Measurements from ENCODE around the gene ENO1. TPM values are rescaled to one million over a fixed set of nuclear protein-coding genes. Genes with fewer than 3 reads are reported as not detected.
"Not testable (repeated sequence)": the region's sequence is repeated elsewhere in the genome, so short reads cannot be mapped to it uniquely, and the experiment has no call there.

Gene ENO1
- total RNA-seq, 1 donor from 2014 or later = 1,663 TPM

GRCh38 chr1:8831340-8831739, 47.1 kb downstream of the ENO1 start:
- Mint-ChIP-seq H3K36me3 (ENCODE audit: low read depth, unreplicated experiment) (peaks cover 2% of the 10 kb centered on the region), H3K4me1 (ENCODE audit: low read depth, unreplicated experiment) (peaks cover 6% of the 10 kb centered on the region), H3K9me3 (ENCODE audit: unreplicated experiment) (peaks cover 2% of the 10 kb centered on the region), H3K4me3 (ENCODE audit: unreplicated experiment) (no peak overlapping the region), H3K27me3 (ENCODE audit: low read depth, unreplicated experiment) (peaks cover 5% of the 10 kb centered on the region), H3K27ac (ENCODE audit: unreplicated experiment) (no peak overlapping the region)
- H3K9me3 ChIP-seq (ENCODE audit: insufficient read depth, low read depth, low read length) = no peaks in the 10 kb centered on the region
- H3K4me1 ChIP-seq (ENCODE audit: insufficient read depth, low read length) = no peaks in the 10 kb centered on the region
- no peak overlapping the region for H3K27ac ChIP-seq (ENCODE audit: low read depth, low read length)
- H3K4me2 ChIP-seq (ENCODE audit: low read length) = no peak overlapping the region
- no peak overlapping the region for H3K9ac ChIP-seq (ENCODE audit: low read length)
- no peaks in the 10 kb centered on the region for H4K20me1 ChIP-seq (ENCODE audit: insufficient read depth, low read length)
- H3K36me3 ChIP-seq (ENCODE audit: insufficient read depth, low read length) = no peaks in the 10 kb centered on the region
- DNase-seq (ENCODE audit: low read depth) (no peak), FAIRE-seq (no peak)
- peaks cover 5% of the 10 kb centered on the region for H3K27me3 ChIP-seq (ENCODE audit: insufficient read depth, low read length)
- no peak overlapping the region for H2AFZ ChIP-seq (ENCODE audit: low read depth, low read length)
- no peak for TF ChIP-seq EZH2 (IDR thresholded peaks at IDR 0.05; ENCODE audit: insufficient read depth, low read length)
- TF ChIP-seq, protein P1, sequence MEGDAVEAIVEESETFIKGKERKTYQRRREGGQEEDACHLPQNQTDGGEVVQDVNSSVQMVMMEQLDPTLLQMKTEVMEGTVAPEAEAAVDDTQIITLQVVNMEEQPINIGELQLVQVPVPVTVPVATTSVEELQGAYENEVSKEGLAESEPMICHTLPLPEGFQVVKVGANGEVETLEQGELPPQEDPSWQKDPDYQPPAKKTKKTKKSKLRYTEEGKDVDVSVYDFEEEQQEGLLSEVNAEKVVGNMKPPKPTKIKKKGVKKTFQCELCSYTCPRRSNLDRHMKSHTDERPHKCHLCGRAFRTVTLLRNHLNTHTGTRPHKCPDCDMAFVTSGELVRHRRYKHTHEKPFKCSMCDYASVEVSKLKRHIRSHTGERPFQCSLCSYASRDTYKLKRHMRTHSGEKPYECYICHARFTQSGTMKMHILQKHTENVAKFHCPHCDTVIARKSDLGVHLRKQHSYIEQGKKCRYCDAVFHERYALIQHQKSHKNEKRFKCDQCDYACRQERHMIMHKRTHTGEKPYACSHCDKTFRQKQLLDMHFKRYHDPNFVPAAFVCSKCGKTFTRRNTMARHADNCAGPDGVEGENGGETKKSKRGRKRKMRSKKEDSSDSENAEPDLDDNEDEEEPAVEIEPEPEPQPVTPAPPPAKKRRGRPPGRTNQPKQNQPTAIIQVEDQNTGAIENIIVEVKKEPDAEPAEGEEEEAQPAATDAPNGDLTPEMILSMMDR (IDR thresholded peaks at IDR 0.05; ENCODE audit: insufficient read depth, low read depth, low read length) = peak; percentile 47
- no peaks in the 10 kb centered on the region for H3K79me2 ChIP-seq (ENCODE audit: insufficient read depth, low read length)
- H3K4me3 ChIP-seq (ENCODE audit: insufficient read depth, low read depth, low read length) = no peak overlapping the region

DNA sequence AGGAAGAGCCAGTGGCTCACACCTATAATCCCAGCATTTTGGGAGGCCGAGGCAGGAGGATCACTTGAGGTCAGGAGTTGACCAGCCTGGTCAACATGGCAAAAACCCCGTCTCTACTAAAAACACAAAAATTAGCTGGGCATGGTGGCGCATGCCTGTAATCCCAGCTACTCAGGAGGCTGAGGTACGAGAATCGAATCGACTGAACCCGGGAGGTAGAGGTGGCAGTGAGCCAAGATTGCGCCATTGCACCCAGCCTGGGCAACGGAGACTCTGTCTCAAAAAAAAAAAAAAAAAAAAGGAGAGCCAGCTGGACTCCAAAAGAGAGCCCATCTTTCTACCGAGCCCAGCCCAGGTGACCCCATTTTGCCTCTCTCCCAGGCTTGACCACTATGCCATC, 47.8 kb downstream of the ENO1 start:
- not testable (repeated sequence) for DNase-seq (ENCODE audit: low read depth); H3K9me3 Mint-ChIP-seq (ENCODE audit: unreplicated experiment); H3K4me1 Mint-ChIP-seq (ENCODE audit: low read depth, unreplicated experiment); H3K27ac ChIP-seq (ENCODE audit: low read depth, low read length); H3K36me3 ChIP-seq (ENCODE audit: insufficient read depth, low read length); H3K9ac ChIP-seq (ENCODE audit: low read length); H3K79me2 ChIP-seq (ENCODE audit: insufficient read depth, low read length); H3K36me3 Mint-ChIP-seq (ENCODE audit: low read depth, unreplicated experiment); FAIRE-seq; H2AFZ ChIP-seq (ENCODE audit: low read depth, low read length); H3K4me3 Mint-ChIP-seq (ENCODE audit: unreplicated experiment); H3K9me3 ChIP-seq (ENCODE audit: insufficient read depth, low read depth, low read length); H3K4me3 ChIP-seq (ENCODE audit: insufficient read depth, low read depth, low read length); H3K27ac Mint-ChIP-seq (ENCODE audit: unreplicated experiment); H3K4me1 ChIP-seq (ENCODE audit: insufficient read depth, low read length); H3K4me2 ChIP-seq (ENCODE audit: low read length); H4K20me1 ChIP-seq (ENCODE audit: insufficient read depth, low read length); H3K27me3 ChIP-seq (ENCODE audit: insufficient read depth, low read length); H3K27me3 Mint-ChIP-seq (ENCODE audit: low read depth, unreplicated experiment)

- Histone ChIP-seq H3K9ac (ENCODE audit: low read length) (peak overlapping the region; percentile 39), H3K27me3 (ENCODE audit: insufficient read depth, low read length) (no peaks in the 10 kb centered on the region), H3K4me2 (ENCODE audit: low read length) (peak overlapping the region; percentile 48), H3K4me1 (ENCODE audit: insufficient read depth, low read length) (peaks cover 8% of the 10 kb centered on the region), H3K27ac (ENCODE audit: low read depth, low read length) (peak overlapping the region; percentile 19), H2AFZ (ENCODE audit: low read depth, low read length) (peak overlapping the region; percentile 29), H3K4me3 (ENCODE audit: insufficient read depth, low read depth, low read length) (no peak overlapping the region), H3K79me2 (ENCODE audit: insufficient read depth, low read length) (no peaks in the 10 kb centered on the region), H3K36me3 (ENCODE audit: insufficient read depth, low read length) (no peaks in the 10 kb centered on the region), H4K20me1 (ENCODE audit: insufficient read depth, low read length) (no peaks in the 10 kb centered on the region), H3K9me3 (ENCODE audit: insufficient read depth, low read depth, low read length) (no peaks in the 10 kb centered on the region)
- Mint-ChIP-seq H3K4me1 (ENCODE audit: low read depth, unreplicated experiment) (peaks cover 32% of the 10 kb centered on the region), H3K9me3 (ENCODE audit: unreplicated experiment) (peaks cover 2% of the 10 kb centered on the region), H3K4me3 (ENCODE audit: unreplicated experiment) (no peak overlapping the region), H3K27me3 (ENCODE audit: low read depth, unreplicated experiment) (no peaks in the 10 kb centered on the region), H3K36me3 (ENCODE audit: low read depth, unreplicated experiment) (no peaks in the 10 kb centered on the region), H3K27ac (ENCODE audit: unreplicated experiment) (peak overlapping the region; percentile 38)
- FAIRE-seq (no peak), DNase-seq (ENCODE audit: low read depth) (peak; percentile 88)
- TF ChIP-seq, protein P1 (IDR thresholded peaks at IDR 0.05; ENCODE audit: insufficient read depth, low read depth, low read length) = no peak
- no peak for TF ChIP-seq EZH2 (IDR thresholded peaks at IDR 0.05; ENCODE audit: insufficient read depth, low read length)
These were observed 52.5 kb downstream of the ENO1 start for GRCh38 chr1:8825985-8826481.

Data from astrocyte (in vitro differentiated cells and primary cell).